HFF-Myc (cell line): ENCODE data around the gene DOCK1.

Experiments used
- DNase-seq: peaks from one replicate; pipeline ENCODE4 v3.0.0-alpha.2; 2011; ENCODE audit warnings: low read depth; ENCODE audit errors: extremely low read depth
- H3K4me3 ChIP-seq: replicated peaks from 2 replicates; pipeline ENCODE4 v1.5.1; 2011; ENCODE audit warnings: low read depth, mild to moderate bottlenecking, control low read depth, low read length
- TF ChIP-seq, protein P1 (sequence below): IDR thresholded peaks from 2 replicates; pipeline ENCODE4 v1.5.1; 2012; ENCODE audit warnings: mild to moderate bottlenecking, low read depth, low read length, control low read depth; ENCODE audit errors: missing control alignments

The DOCK1 gene

DNA sequence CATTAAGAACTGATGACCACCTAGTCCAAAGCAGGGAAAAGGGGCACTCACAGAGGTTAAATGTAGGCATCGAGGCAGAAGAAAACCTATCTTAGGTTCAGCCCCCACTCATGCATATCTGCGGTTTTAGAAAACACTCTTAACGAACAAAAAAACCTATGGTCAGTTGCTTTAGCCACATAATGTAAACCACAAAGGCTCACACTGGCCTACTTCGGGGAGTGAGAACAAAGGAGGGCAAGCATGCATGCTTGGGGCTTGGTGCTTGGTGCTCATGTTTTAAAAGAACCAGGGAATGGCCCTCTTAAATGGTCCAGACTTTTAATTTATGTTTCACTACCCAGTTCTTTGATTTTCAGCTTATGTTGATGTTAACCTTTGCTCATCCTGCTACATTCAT lies 276.9 kb downstream of the DOCK1 start:
- DNase-seq: no peak
- H3K4me3 ChIP-seq: no peak overlapping the region
- TF ChIP-seq, protein P1, sequence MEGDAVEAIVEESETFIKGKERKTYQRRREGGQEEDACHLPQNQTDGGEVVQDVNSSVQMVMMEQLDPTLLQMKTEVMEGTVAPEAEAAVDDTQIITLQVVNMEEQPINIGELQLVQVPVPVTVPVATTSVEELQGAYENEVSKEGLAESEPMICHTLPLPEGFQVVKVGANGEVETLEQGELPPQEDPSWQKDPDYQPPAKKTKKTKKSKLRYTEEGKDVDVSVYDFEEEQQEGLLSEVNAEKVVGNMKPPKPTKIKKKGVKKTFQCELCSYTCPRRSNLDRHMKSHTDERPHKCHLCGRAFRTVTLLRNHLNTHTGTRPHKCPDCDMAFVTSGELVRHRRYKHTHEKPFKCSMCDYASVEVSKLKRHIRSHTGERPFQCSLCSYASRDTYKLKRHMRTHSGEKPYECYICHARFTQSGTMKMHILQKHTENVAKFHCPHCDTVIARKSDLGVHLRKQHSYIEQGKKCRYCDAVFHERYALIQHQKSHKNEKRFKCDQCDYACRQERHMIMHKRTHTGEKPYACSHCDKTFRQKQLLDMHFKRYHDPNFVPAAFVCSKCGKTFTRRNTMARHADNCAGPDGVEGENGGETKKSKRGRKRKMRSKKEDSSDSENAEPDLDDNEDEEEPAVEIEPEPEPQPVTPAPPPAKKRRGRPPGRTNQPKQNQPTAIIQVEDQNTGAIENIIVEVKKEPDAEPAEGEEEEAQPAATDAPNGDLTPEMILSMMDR: no peak

DNA sequence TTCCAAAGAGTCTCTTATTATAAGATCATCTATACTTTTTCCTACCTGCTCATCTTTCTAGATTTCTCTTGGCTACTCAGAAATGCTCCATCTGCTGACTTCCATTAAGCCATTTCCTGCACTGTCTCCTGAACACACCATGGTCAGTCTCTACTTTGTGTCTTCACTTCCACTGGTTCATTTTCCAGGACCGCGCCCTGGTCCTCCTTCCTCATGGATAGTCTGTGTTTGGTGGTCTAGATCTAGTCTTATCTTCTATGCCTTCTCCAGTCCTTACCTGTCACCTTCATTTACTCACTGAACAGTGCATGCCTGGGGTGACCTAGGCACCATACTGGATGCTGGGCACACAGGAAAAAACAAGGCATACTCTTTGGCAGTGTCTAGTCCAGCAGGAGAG lies 279.4 kb downstream of the DOCK1 start:
- no peak for DNase-seq

DNA sequence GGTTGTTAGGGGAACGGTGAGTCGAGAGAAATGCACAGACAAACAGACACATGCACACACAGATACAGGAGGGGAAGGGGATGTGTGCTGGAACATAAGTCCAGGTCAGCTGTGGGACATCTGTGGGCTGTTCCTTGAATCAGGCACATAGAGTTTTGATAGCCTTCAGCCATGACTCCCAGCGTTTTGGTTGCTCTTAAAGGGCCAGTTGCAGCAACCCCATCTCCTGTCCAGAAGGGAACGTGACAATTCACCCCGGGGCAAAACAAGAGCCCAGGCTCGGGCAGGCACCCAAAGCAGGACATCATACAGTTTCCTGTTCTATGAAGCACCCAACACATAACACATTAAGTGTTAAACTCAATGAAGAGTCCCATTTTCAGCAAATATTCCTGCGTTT lies 281.6 kb downstream of the DOCK1 start:
- TF ChIP-seq, protein P1: no peak
- H3K4me3 ChIP-seq: no peak overlapping the region
- DNase-seq: no peak

More for the DNA sequence above, 279.4 kb downstream of the DOCK1 start:
- TF ChIP-seq, protein P1: no peak
- H3K4me3 ChIP-seq: no peak overlapping the region

DNA sequence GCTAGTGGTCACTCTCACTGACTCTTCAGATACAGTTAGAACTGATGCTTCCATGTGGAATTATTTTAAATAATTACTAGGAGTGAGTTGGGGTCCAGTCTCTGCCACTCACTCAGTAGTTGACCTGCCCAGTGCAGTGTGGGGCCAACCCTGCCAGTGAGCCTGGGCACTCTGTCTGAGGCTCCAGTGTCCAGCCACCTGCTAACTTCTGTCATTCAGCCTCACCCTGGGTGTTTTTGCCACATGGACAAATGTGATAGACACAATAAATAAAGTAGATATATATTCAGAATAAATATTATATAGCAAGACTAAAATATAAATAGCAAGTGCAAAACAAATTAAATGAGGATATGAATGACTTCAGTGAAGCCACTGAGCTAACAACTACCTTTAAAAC lies 284.0 kb downstream of the DOCK1 start:
- DNase-seq: no peak
- H3K4me3 ChIP-seq: no peak overlapping the region
- TF ChIP-seq, protein P1: no peak

DNA sequence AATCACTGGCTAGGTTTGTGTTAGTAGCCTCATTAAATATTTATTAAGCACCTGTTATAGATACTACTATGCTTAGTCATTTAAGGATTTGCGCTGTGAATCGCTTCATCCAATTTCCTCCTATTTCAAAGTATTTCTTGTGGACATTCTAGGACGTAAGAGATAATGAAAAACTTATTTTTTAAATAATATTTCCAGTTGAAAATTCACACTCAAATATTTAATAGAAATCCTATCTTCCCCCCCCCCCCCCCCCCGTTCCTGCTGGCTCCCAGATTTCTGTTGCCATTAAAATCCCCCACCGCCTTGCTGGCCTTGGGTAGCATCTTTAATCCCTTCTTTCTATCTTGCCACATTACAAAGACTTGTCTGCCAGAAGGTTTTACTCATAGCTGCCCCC lies 285.2 kb downstream of the DOCK1 start:
- TF ChIP-seq, protein P1: no peak
- no peak for DNase-seq
- no peak overlapping the region for H3K4me3 ChIP-seq

DNA sequence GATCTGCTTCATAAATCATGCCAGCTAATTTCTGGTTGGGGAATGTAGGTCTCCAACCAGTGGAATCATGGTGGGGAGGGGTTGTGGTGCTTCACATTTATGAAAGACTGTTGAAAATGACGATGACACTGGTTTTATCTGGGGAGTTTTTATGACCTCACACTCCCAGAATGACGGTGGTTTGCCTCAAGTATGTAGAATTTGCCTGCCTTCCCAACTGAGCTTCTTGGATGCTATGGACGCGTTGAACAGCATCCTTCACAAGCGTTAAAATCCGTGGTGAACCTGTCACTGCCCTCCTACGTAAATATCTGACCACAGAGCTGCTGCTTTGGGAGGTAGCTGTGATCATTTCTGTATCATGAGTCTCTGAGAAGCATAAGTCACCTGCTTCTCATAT lies 287.9 kb downstream of the DOCK1 start:
- no peak overlapping the region for H3K4me3 ChIP-seq
- DNase-seq: no peak
- TF ChIP-seq, protein P1: no peak

DNA sequence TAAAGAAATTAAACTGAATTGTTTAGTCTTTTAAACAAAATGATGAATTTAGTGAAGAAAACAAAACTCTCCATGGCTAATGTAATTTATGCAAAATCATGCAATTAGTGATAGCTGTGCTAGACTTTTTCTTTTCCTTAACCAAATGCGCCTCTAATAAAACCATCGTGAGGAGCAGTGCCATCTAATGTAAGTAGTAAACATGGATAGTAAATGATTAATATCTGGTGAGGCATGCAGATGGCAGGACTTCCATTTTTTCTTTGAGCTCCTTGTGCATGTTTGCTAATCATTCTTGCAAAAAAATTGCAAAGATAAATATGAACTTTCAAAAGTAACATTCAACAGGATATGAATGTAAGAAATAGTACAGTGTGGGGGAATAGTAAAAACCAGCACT lies 288.9 kb downstream of the DOCK1 start:
- DNase-seq: no peak
- no peak overlapping the region for H3K4me3 ChIP-seq
- TF ChIP-seq, protein P1: no peak
